OCI-LY1 (cell line): ENCODE results near the gene PTPRN2.

ENCODE experiments used
- CTCF ChIP-seq: fragments of 200-600 bp; sonication (generic), shearing (Covaris generic); IDR thresholded peaks from 2 replicates; pipeline ENCODE4 v1.5.1; 2017; ENCODE audit warnings: mild to moderate bottlenecking, antibody characterized with exemption, low read length, moderate library complexity, mixed read lengths
- EZH2 ChIP-seq: fragments of 200-600 bp; sonication (generic), shearing (Covaris generic); IDR thresholded peaks from 2 replicates; pipeline ENCODE4 v1.8.0; 2017; ENCODE audit warnings: borderline replicate concordance, mixed run types, mild to moderate bottlenecking, antibody characterized with exemption, low read length, moderate library complexity, mixed read lengths

- TF ChIP-seq CTCF (no peak), EZH2 (no peak)
These were observed 127.0 kb downstream of the PTPRN2 start for GRCh38 chr7:158460665-158461064.
